GM19395 (cell line): ENCODE data around the gene SUCLA2.
"Not testable (repeated sequence)": the region's sequence is repeated elsewhere in the genome, so short reads cannot be mapped to it uniquely, and the experiment has no call there.

Experiments used
- ATAC-seq: cut with Tn5 transposase; IDR thresholded peaks from one replicate; pipeline ENCODE4 v1.9.1; 2021; ENCODE audit warnings: mild to moderate bottlenecking, moderate library complexity; ENCODE audit not compliant: unreplicated experiment

Gene SUCLA2

DNA sequence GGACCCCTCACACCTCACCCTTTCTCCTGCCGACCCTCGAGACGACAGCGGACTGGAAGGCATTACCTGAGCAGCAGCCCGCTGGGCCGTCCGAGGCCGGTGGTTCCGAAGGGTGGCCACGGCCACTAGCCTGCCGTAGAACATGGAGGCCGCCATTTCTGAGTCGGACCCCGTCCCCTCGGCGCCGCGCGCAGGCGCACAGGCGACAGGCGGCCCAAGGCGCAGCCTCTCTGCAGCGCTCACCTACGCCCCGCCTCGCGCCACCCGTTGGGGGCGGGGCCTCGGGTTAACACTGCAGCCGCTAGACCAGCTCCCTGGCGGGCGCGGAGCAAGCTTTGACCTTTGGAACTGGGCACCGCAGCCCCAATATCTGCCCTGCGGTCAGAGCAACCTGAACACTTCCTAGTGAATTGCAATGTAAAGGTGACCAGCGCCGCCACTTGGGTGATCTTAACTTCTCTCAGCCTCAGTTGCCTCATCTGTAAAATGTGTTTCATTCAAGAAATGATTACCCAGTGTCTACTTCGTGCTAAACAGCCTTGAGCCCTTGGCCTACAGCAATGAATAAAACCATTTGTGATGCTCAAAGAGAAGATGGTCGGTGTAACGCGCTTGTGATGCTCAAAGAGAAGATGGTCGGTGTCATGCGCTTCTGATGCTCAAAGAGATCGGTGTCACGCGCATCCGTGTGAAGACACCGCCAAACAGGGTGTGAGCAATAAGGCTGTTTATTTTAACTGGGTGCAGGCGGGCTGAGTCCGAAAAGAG lies at the start of gene SUCLA2:
SUCLA2 (minus strand) TSS at position 160 of the 768 bp plus-strand sequence; CDS start at position 156, 4 bp downstream.
- ATAC-seq = peak; percentile 97

GRCh38 chr13:48050550-48050949 lies 49.5 kb upstream of the SUCLA2 start:
- no peak for ATAC-seq

DNA sequence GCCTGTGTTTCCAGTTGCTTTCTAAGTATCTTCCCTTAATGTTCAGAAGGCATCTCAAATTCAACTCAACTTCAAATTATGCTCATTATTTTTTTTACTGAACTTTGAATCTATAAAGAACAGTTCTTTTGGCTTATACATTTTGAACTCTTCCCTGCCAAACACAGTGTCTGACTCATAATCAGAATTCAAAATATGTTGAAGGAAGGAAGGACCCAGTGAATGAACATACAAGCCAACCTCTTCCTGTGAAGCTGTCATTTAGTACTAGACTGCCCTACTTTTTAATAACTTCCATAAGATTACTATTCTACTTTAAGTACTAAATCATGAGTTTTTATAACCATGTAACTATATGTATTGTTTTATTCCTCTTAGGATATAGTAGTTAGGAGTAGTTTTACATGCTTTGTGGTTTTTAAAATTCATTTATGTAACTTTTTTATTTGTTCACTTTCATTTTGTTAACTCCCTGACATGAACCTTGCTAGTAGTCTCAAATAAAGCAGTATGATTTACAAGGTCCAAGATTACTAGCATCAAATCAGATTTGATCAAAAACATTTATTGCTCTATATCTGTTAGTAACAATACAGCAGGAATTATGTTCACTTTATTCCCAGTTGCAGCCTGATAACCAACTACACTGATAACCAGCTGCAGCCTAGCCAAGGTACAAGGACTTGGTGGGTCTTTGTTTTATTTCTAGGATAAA lies 42.9 kb upstream of the SUCLA2 start:
- ATAC-seq = no peak

GRCh38 chr13:48042894-48043293 lies 41.8 kb upstream of the SUCLA2 start:
- no peak for ATAC-seq

DNA sequence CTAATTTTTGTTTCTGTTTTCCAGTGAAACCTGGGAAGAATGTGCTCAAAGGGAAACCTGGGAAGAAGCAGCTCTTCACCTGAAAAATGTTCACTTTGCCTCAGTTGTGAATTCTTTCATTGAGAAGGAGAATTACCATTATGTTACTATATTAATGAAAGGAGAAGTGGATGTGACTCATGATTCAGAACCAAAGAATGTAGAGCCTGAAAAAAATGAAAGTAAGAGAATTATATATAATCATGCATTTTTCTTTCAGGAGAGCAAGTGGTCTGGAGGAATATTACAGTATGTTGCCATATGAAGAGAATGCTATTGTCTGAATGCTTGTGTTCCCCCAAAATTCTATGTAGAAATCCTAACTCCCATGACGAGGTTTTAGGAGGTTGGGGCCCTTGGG lies 39.8 kb upstream of the SUCLA2 start:
- no peak for ATAC-seq

DNA sequence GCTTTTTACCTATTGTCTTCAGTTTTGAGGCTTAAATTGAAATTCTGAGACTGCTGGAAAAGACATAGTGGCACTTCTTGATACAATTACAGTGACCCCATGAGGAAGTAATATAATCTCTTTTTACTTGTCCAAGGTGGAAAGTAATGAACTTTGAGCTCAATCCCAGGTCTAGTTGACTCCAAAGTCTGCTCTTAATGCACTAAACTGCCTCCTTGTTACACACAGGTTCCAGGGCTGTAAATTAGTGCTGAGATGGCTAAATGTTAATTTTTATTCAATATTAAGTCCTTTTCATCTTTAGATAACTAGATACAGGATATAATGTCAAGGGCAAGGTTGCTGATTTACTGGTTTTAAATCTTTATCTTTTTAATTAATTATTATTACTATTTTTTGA lies 39.0 kb upstream of the SUCLA2 start:
- no peak for ATAC-seq

- ATAC-seq = no peak
These were observed 37.7 kb upstream of the SUCLA2 start for GRCh38 chr13:48038761-48039160.

DNA sequence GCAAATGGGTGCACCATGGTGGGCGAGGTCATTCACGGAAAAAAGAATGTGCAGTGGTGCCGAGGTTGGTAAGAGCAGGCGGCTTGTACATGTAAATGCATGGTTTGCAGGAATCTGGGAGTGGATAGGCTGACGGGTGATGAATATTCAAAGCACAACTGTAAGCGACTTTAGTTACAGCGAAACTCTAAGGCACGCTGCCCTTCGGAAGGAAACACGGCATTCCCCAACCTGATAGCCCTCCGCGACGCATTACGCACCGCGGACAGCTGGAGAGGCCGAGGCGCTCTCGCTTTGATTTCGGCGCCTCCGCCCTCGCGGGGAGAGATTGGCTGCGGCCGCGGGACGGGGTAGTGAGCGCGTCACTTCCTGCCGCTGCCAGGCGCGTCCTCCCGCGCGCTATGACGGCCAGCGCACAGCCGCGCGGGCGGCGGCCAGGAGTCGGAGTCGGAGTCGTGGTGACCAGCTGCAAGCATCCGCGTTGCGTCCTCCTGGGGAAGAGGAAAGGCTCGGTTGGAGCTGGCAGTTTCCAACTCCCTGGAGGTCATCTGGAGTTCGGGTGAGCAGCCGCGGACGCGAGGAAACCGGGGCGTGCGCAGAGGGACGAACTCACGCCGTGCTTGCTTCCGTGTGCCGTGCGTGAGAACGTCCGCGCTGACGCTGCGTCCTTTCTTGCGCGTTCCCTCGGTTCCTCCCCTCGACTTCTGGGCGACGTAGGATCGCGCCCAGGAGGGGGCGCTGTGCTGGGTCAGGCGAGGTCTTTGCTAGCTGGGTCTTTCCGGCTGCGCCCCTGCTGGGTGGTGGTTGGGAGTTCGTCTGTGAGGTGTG lies 36.5 kb upstream of the SUCLA2 start, which contains the start of gene NUDT15:
NUDT15 (plus strand) TSS at position 381 of the 828 bp plus-strand sequence; CDS start at position 402, 21 bp downstream.
- ATAC-seq = peak; percentile 93

- no peak for ATAC-seq
These were observed 28.8 kb upstream of the SUCLA2 start for GRCh38 chr13:48029859-48030258.

- ATAC-seq = no peak
These were observed 27.0 kb upstream of the SUCLA2 start for GRCh38 chr13:48028066-48028465.

GRCh38 chr13:48019796-48020195 lies 18.7 kb upstream of the SUCLA2 start:
- no peak for ATAC-seq

DNA sequence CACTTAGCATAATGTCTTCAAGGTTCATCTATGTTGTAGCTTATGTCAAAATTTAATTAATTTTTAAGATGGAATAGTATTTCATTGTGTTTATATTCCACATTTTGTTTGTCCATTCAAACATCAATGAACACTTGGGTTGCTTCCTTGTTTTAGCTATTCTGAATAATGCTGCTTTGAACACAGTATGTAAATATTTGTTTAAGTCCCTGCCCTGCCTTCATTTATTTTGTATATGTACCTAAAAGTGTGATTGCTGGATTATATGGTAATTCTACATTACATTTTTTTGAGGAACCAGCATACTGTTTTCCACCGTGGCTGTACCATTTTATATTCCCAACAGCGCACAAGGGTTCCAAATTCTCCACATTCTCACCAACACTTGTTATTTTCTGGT lies 17.6 kb upstream of the SUCLA2 start:
- ATAC-seq = no peak

DNA sequence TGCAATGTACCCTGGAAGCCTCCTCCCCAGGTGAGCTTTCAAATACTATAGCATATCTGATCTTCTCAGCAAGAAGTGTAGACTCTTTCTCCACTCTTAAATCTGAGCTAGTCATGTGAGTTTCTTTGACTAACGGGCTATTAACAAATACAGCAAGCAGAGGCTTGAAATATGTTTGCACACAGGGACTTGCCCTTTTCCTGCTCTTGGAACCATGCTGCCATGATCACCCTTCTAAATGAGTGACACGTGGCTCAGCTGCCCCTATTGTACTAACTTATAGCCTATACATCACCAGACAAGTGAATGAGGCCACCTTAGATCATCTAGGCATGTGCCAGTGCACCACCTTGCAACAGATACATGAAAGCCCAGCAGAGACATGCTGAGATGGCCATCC lies 13.3 kb upstream of the SUCLA2 start:
- no peak for ATAC-seq

DNA sequence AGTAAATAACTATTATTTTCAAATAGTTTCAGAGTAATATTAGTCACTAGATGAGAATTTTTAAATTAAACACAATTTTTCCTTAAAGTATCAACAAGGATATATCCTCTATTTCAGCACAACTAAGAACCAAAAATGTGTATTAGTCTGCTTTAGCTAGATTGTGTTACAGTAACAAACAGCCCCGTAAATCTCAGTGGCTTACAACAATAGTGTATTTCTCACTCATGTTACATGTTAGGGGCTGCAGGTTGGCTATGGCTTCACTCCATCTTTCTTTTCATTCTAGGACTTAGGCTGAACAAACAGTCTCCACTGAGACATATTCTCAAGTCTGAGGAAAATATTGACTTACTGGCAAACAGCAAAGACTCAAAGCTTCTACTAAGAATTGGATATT lies 11.6 kb upstream of the SUCLA2 start:
- no peak for ATAC-seq

GRCh38 chr13:48010698-48011097 lies 9.6 kb upstream of the SUCLA2 start:
- no peak for ATAC-seq

GRCh38 chr13:48009284-48009683 lies 8.2 kb upstream of the SUCLA2 start:
- no peak for ATAC-seq

GRCh38 chr13:48006396-48006795 lies 5.3 kb upstream of the SUCLA2 start:
- no peak for ATAC-seq

DNA sequence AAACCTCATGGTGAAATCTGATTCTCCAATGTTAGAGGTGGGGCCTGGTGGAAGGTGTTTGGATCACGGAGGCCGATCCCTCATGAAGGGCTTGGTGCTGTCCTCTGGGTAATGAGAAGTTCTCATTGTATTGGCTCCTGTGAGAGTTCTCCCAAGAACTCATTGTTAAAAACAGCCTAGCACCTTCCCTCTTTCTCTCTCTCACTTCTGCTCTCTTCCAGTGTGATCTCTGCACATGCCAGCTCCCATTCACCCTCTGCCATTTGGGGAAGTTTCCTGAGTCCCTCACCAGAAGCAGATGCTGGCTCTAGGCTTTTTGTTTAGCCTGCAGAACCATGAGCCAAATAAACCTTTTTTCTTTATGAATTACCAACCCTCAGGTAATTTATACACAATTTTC lies 3.1 kb upstream of the SUCLA2 start:
- no peak for ATAC-seq

DNA sequence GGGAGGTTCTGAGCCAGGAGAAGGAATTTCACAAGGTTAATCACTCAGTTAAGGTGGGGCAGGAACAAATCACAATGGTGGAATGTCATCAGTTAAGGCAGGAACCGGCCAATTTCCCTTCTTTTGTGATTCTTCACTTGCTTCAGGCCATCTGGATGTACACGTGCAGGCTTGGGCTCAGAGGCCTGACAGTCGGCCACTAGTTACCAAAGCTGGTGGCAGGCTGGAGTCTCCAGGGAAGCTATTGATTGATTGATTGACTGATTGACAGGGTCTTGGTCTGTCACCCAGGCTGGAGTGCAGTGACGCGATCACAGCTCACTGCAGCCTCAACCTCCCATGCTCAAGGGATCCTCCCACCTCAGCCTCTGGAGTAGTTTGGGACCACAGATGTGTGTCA lies 926 bp upstream of the SUCLA2 start:
- not testable (repeated sequence) for ATAC-seq

GRCh38 chr13:48000559-48001113 lies 437 bp downstream of the SUCLA2 start:
- ATAC-seq = peak; percentile 56

DNA sequence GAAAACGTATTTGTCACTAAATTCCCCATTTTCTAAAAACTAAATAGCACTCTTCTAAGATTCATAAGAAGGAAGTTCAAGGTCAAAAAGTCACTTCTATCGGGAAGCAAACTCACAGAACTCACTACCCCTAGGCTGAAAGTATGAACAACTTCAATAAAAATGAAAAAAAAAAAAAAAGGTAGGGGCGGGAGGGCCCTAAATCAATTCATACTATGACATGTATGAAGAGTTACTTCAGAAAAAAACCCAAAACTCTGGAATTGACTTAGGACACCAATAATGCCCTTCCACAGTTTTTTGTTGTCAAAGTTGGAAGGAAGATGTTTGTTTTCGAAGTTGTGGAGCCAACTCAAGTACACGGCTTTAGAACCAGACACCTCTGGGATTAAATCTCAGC lies 1.1 kb downstream of the SUCLA2 start:
- ATAC-seq = no peak
